Caco-2 (cell line): ENCODE data around the gene C3orf70. TPM values are rescaled to one million over a fixed set of nuclear protein-coding genes. Genes with fewer than 3 reads are reported as not detected.

Source experiments
- BruUV-seq: library from RNA; stranded (reverse); fragments of 400-500 nt; replicated peaks from 2 replicates; lab custom pipeline; 2021; lab: Mats Ljungman, UMichigan
- CTCF ChIA-PET: fragments of 300-600 bp; sonication (Branson Sonifier 250); formaldehyde crosslinking; loops from one replicate; lab custom pipeline; 2022; ENCODE audit warnings: antibody characterized with exemption; lab: Charles Lee
- POLR2A ChIA-PET: fragments of 300-600 bp; sonication (Branson Sonifier 250); formaldehyde crosslinking; loops from one replicate; lab custom pipeline; 2022; ENCODE audit warnings: antibody characterized with exemption; lab: Charles Lee
- DNase-seq, 2 experiments: peaks; one replicate each; pipeline versions ENCODE4 v3.0.0 to v3.0.0-alpha.2; 2020 to 2022
- H3K27me3 ChIP-seq: replicated peaks from 2 replicates; pipeline ENCODE4 v1.6.0; 2011; ENCODE audit warnings: low read length; ENCODE audit not compliant: control insufficient read depth, insufficient read depth
- H3K36me3 ChIP-seq: 2 replicates; pipeline ENCODE4 v1.5.1; 2011; ENCODE audit warnings: low read length; ENCODE audit not compliant: control insufficient read depth, insufficient read depth
- H3K4me1 ChIP-seq: fragments of 250-450 bp; sonication (Bioruptor Pico); 2 replicates; pipeline ENCODE4 v1.5.1; 2020; ENCODE audit warnings: mild to moderate bottlenecking
- H3K4me3 ChIP-seq: 2 replicates; pipeline ENCODE4 v1.5.1; 2011; ENCODE audit warnings: low read depth, mild to moderate bottlenecking, control low read depth, low read length
- H3K9me3 ChIP-seq: fragments of 250-450 bp; sonication (Bioruptor Pico); 2 replicates; pipeline ENCODE4 v1.5.1; 2020; ENCODE audit warnings: mild to moderate bottlenecking, moderate library complexity
- H3K27ac Mint-ChIP-seq: one replicate; pipeline ENCODE4 v1.8.0; 2022; ENCODE audit warnings: mixed read lengths; ENCODE audit not compliant: unreplicated experiment
- H3K27me3 Mint-ChIP-seq: one replicate; pipeline ENCODE4 v1.8.0; 2022; ENCODE audit warnings: mixed read lengths; ENCODE audit not compliant: insufficient read depth, unreplicated experiment
- H3K36me3 Mint-ChIP-seq: one replicate; pipeline ENCODE4 v1.8.0; 2022; ENCODE audit warnings: mild to moderate bottlenecking, mixed read lengths; ENCODE audit not compliant: insufficient read depth, unreplicated experiment
- H3K4me1 Mint-ChIP-seq: one replicate; pipeline ENCODE4 v1.8.0; 2022; ENCODE audit warnings: low read depth, mixed read lengths; ENCODE audit not compliant: unreplicated experiment
- H3K4me3 Mint-ChIP-seq: one replicate; pipeline ENCODE4 v1.8.0; 2022; ENCODE audit warnings: mild to moderate bottlenecking, moderate library complexity, mixed read lengths; ENCODE audit not compliant: unreplicated experiment
- H3K9me3 Mint-ChIP-seq: one replicate; pipeline ENCODE4 v1.8.0; 2022; ENCODE audit warnings: mixed read lengths; ENCODE audit not compliant: unreplicated experiment
- CTCF ChIP-seq, 2 experiments: fragments of 200-600 bp in 1 of 2; IDR thresholded peaks; 1 replicate in 1 of 2; 2 replicates in 1 of 2; pipeline versions ENCODE4 v1.5.1 to v1.8.0; 2011 to 2022; ENCODE audit warnings: antibody characterized with exemption in 1 of 2, control low read depth in 1 of 2, inconsistent platforms in 1 of 2, low read depth in 1 of 2, low read length in 1 of 2, mild to moderate bottlenecking in 1 of 2, moderate library complexity in 1 of 2; ENCODE audit not compliant: insufficient read depth in 1 of 2, severe bottlenecking in 1 of 2, unreplicated experiment in 1 of 2
- intact Hi-C: fragments of 100-400 bp; cut with micrococcal nuclease; formaldehyde crosslinking; loops from one replicate; pipeline ENCODE4 v1.10.0; 2022; ENCODE audit not compliant: unreplicated experiment
- total RNA-seq: library from RNA; stranded (reverse); gene quantifications from 2 replicates; pipeline ENCODE4 v1.2.3, GENCODE V29; 2022

The C3orf70 gene
- total RNA-seq, 1 experiment from 2014 or later: 11.2 TPM

- no peaks in the 10 kb centered on the region for H3K9me3 Mint-ChIP-seq
- no peak for DNase-seq
- ChIA-PET CTCF (no interaction called here), POLR2A (no interaction called here)
- intact Hi-C loops: no loop called here
- no peak for TF ChIP-seq CTCF (IDR thresholded peaks at IDR 0.05; ENCODE audit: insufficient read depth in 1 of 2, low read depth in 1 of 2, low read length in 1 of 2, severe bottlenecking in 1 of 2, unreplicated experiment in 1 of 2)
- no peaks in the 10 kb centered on the region for H3K4me1 Mint-ChIP-seq
- Histone ChIP-seq H3K9me3 (no peaks in the 10 kb centered on the region), H3K36me3 (no peaks in the 10 kb centered on the region), H3K4me3 (no peak overlapping the region), H3K27me3 (no peaks in the 10 kb centered on the region), H3K4me1 (peaks cover 7% of the 10 kb centered on the region; the same call in 1 of the 2 replicates)
- no peaks in the 10 kb centered on the region for H3K27me3 Mint-ChIP-seq
- no peaks in the 10 kb centered on the region for H3K36me3 Mint-ChIP-seq
- no peak overlapping the region for H3K27ac Mint-ChIP-seq
- H3K4me3 Mint-ChIP-seq: no peak overlapping the region
- no TSS peak for BruUV-seq
These were observed 70.0 kb downstream of the C3orf70 start for GRCh38 chr3:185082829-185083228.

- Mint-ChIP-seq H3K27me3 (no peaks in the 10 kb centered on the region), H3K9me3 (no peaks in the 10 kb centered on the region), H3K4me3 (no peak overlapping the region), H3K27ac (no peak overlapping the region), H3K4me1 (no peaks in the 10 kb centered on the region), H3K36me3 (no peaks in the 10 kb centered on the region)
- intact Hi-C loops: no loop called here
- ChIA-PET POLR2A (no interaction called here), CTCF (no interaction called here)
- Histone ChIP-seq H3K4me1 (peaks cover 7% of the 10 kb centered on the region; the same call in 1 of the 2 replicates), H3K9me3 (no peaks in the 10 kb centered on the region), H3K27me3 (no peaks in the 10 kb centered on the region), H3K36me3 (no peaks in the 10 kb centered on the region), H3K4me3 (no peak overlapping the region)
- DNase-seq: no peak
- no TSS peak for BruUV-seq
- TF ChIP-seq CTCF (IDR thresholded peaks at IDR 0.05; ENCODE audit: insufficient read depth in 1 of 2, low read depth in 1 of 2, low read length in 1 of 2, severe bottlenecking in 1 of 2, unreplicated experiment in 1 of 2): no peak
These were observed 70.7 kb downstream of the C3orf70 start for GRCh38 chr3:185082149-185082548.

- Histone ChIP-seq H3K4me1 (peaks cover 7% of the 10 kb centered on the region; the same call in 1 of the 2 replicates), H3K36me3 (no peaks in the 10 kb centered on the region), H3K4me3 (no peak overlapping the region), H3K27me3 (no peaks in the 10 kb centered on the region), H3K9me3 (no peaks in the 10 kb centered on the region)
- H3K4me3 Mint-ChIP-seq: no peak overlapping the region
- intact Hi-C loops: no loop called here
- no peak for DNase-seq
- no peak overlapping the region for H3K27ac Mint-ChIP-seq
- H3K4me1 Mint-ChIP-seq: no peaks in the 10 kb centered on the region
- ChIA-PET CTCF (no interaction called here), POLR2A (no interaction called here)
- H3K36me3 Mint-ChIP-seq: no peaks in the 10 kb centered on the region
- H3K9me3 Mint-ChIP-seq: no peaks in the 10 kb centered on the region
- H3K27me3 Mint-ChIP-seq: no peaks in the 10 kb centered on the region
- no peak for TF ChIP-seq CTCF (IDR thresholded peaks at IDR 0.05; ENCODE audit: insufficient read depth in 1 of 2, low read depth in 1 of 2, low read length in 1 of 2, severe bottlenecking in 1 of 2, unreplicated experiment in 1 of 2)
- no TSS peak for BruUV-seq
These were observed 71.3 kb downstream of the C3orf70 start for GRCh38 chr3:185081521-185081920.
